ENCODE measurements around the gene SLAMF9.
A peak's percentile ranks its signal among the peaks of the same experiment; 100 is the strongest.

Gene SLAMF9

GRCh38 chr1:159944623-159945455 lies 9.2 kb downstream of the SLAMF9 start:
- Histone ChIP-seq H3K4me3 (ENCODE audit: low read depth in 1 of 2, low read length in 2 of 2) (peak overlapping the region; percentile 43 to 70), H3K9me3 (ENCODE audit: control insufficient read depth in 1 of 2, low read length in 2 of 2) (no peaks in the 10 kb centered on the region), H3K27me3 (ENCODE audit: low read depth, low read length) (peaks cover 5% of the 10 kb centered on the region), H3K27ac (ENCODE audit: low read length) (no peak overlapping the region), H3K36me3 (ENCODE audit: control insufficient read depth in 1 of 2, insufficient read depth in 2 of 2, low read length in 2 of 2) (no peaks in the 10 kb centered on the region), H3K4me1 (ENCODE audit: control insufficient read depth in 1 of 2, insufficient read depth in 2 of 2, low read length in 2 of 2) (peaks cover 0 to 14% of the 10 kb centered on the region in 2 donors)

GRCh38 chr1:159943908-159944622 lies 10.0 kb downstream of the SLAMF9 start:
- peaks cover 0 to 14% of the 10 kb centered on the region in 2 donors for H3K4me1 ChIP-seq (ENCODE audit: control insufficient read depth in 1 of 2, insufficient read depth in 2 of 2, low read length in 2 of 2)
- H3K27ac ChIP-seq (ENCODE audit: low read length) = no peak overlapping the region
- no peak overlapping the region for H3K4me3 ChIP-seq (ENCODE audit: low read depth in 1 of 2, low read length in 2 of 2)

DNA sequence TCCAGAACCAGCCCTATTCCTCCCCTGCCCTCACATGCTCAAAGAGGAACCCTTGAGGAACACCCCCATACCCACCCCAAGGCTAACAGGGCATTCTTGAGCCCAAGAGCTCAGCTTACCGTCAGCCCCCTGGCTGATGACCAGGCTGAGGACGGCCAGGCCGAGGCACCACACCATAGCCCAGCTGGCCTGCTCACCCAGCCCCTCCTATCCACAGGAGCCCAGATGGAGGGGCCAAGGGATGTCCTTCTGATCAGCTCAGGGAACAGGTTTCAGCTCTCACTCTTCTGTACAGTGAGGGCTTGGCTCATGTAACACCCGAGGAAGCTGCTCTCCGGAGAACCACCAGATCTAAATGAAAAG lies 10.8 kb downstream of the SLAMF9 start:
- Histone ChIP-seq H3K4me1 (ENCODE audit: control insufficient read depth in 1 of 2, insufficient read depth in 2 of 2, low read length in 2 of 2) (peaks cover 0 to 14% of the 10 kb centered on the region in 2 donors), H3K27ac (ENCODE audit: low read length) (no peak overlapping the region), H3K4me3 (ENCODE audit: low read depth in 1 of 2, low read length in 2 of 2) (no peak overlapping the region), H3K36me3 (ENCODE audit: control insufficient read depth in 1 of 2, insufficient read depth in 2 of 2, low read length in 2 of 2) (no peaks in the 10 kb centered on the region), H3K27me3 (ENCODE audit: low read depth, low read length) (peaks cover 5% of the 10 kb centered on the region), H3K9me3 (ENCODE audit: control insufficient read depth in 1 of 2, low read length in 2 of 2) (no peaks in the 10 kb centered on the region)

More at GRCh38 chr1:159943908-159944622, 10.0 kb downstream of the SLAMF9 start:
- Histone ChIP-seq H3K27me3 (ENCODE audit: low read depth, low read length) (peaks cover 5% of the 10 kb centered on the region), H3K9me3 (ENCODE audit: control insufficient read depth in 1 of 2, low read length in 2 of 2) (no peaks in the 10 kb centered on the region), H3K36me3 (ENCODE audit: control insufficient read depth in 1 of 2, insufficient read depth in 2 of 2, low read length in 2 of 2) (no peaks in the 10 kb centered on the region)

DNA sequence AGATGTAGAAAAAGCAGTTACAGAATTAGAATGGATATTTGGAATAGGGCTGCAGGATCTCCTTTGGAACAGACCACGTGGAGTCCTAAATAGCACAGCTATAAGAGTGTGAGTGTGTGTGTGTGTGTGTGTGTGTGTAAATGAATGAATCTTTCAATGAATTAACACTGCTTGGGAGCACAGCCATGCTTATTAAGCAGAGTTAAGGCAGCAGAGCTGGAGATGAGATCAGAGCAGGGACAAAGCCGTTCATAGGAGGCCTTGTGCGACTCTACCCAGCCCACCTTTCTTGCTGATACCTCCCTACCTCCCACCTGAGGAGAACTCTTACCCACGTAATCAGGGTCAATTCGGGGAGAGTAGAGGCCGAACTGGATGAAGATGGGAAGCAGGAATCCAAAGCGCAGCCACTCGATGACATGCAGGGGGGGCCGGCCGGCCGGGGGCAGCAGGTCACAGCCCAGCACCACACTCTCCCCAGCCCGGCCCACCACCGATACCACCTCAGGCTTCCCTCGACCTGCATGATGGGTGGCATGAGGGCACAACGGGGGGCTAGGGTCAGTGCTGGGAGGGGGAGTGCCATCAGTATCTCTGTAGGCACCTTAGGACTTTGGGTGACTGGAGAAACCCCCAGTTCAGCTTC lies 11.3 kb downstream of the SLAMF9 start:
- no peaks in the 10 kb centered on the region for H3K9me3 ChIP-seq (ENCODE audit: control insufficient read depth in 1 of 2, low read length in 2 of 2)

DNA sequence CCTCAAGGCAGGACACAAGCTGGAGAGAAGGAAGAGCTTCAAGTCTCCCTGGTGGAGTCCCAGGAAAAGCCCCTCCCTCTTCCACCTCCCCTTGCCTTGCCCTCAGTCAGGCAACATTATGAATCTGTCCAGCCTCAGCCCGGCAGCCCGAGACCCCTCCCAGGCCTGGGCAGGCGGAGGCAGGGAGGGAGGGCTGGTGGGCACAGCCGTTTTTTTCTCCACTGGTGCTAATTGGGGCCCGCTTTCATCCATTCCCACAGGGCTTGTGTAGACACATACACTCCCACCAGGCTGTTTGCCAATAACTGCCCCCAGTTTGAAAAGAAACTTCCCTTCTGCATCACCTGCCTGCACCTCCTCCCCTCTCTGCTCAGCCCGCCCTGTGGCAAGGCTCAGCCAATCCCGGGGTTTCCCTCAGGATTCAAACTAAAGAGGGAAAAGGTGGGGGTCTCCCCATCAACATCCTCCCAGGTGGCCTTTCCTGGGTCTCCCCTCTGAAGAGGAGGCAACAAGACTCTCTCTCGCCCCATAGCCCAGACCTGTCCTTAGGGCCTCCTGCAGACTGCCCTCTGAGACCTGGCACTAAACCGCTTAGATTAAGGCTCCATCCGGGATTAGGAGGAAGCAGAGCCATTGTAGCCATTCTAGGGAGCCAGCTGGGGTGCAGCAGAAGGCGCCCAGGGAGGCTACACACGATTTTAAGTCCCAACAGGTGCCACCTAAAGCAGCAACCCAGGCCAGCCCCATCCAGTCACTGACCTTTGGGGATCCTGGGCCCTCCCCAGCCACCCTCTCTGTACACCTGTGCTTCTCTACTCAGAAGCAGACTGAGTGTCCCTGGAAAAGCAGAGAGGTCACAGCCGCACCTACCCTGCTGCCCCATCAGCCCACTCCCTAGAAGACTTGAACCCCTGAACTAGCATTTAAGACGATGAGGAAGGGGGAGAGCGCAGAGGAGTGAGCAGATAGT lies 12.2 kb downstream of the SLAMF9 start:
- no peaks in the 10 kb centered on the region for H3K9me3 ChIP-seq (ENCODE audit: control insufficient read depth in 1 of 2, low read length in 2 of 2)
- no peak overlapping the region for H3K27ac ChIP-seq (ENCODE audit: low read length)
- H3K4me3 ChIP-seq (ENCODE audit: low read depth in 1 of 2, low read length in 2 of 2) = no peak overlapping the region
- H3K27me3 ChIP-seq (ENCODE audit: low read depth, low read length) = peaks cover 5% of the 10 kb centered on the region
- peaks cover 3 to 14% of the 10 kb centered on the region in 2 donors for H3K4me1 ChIP-seq (ENCODE audit: control insufficient read depth in 1 of 2, insufficient read depth in 2 of 2, low read length in 2 of 2)
- H3K36me3 ChIP-seq (ENCODE audit: control insufficient read depth in 1 of 2, insufficient read depth in 2 of 2, low read length in 2 of 2) = no peaks in the 10 kb centered on the region

More for the DNA sequence above, 11.3 kb downstream of the SLAMF9 start:
- Histone ChIP-seq H3K36me3 (ENCODE audit: control insufficient read depth in 1 of 2, insufficient read depth in 2 of 2, low read length in 2 of 2) (no peaks in the 10 kb centered on the region), H3K27me3 (ENCODE audit: low read depth, low read length) (peaks cover 5% of the 10 kb centered on the region), H3K27ac (ENCODE audit: low read length) (no peak overlapping the region), H3K4me1 (ENCODE audit: control insufficient read depth in 1 of 2, insufficient read depth in 2 of 2, low read length in 2 of 2) (peaks cover 0 to 14% of the 10 kb centered on the region in 2 donors), H3K4me3 (ENCODE audit: low read depth in 1 of 2, low read length in 2 of 2) (no peak overlapping the region)

DNA sequence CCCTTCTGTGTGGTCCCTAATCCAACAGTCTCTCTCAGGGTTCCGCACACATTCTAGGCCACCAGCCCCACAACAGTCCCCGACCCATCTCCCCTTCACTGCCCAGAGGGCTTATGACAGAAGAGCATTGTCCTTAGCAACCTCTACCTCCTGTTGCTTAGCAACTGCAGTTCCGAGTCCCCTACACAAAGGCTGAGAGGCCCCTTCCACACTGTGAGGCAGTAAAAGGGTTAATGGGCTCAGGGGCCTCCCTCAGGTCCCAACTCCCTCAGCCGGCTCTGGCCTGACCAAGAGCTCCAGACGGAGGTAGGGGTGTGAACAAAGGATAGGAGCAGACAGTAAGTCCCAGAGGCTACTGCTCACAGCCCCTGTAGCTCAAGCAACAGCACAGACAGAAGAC lies 12.9 kb downstream of the SLAMF9 start:
- Histone ChIP-seq H3K9me3 (ENCODE audit: control insufficient read depth in 1 of 2, low read length in 2 of 2) (no peaks in the 10 kb centered on the region), H3K4me1 (ENCODE audit: control insufficient read depth in 1 of 2, insufficient read depth in 2 of 2, low read length in 2 of 2) (peaks cover 3 to 19% of the 10 kb centered on the region in 2 donors), H3K36me3 (ENCODE audit: control insufficient read depth in 1 of 2, insufficient read depth in 2 of 2, low read length in 2 of 2) (no peaks in the 10 kb centered on the region), H3K4me3 (ENCODE audit: low read depth in 1 of 2, low read length in 2 of 2) (no peak overlapping the region), H3K27ac (ENCODE audit: low read length) (no peak overlapping the region), H3K27me3 (ENCODE audit: low read depth, low read length) (peaks cover 5% of the 10 kb centered on the region)

- Histone ChIP-seq H3K9me3 (ENCODE audit: control insufficient read depth in 1 of 2, low read length in 2 of 2) (no peaks in the 10 kb centered on the region), H3K4me3 (ENCODE audit: low read depth in 1 of 2, low read length in 2 of 2) (no peak overlapping the region), H3K36me3 (ENCODE audit: control insufficient read depth in 1 of 2, insufficient read depth in 2 of 2, low read length in 2 of 2) (no peaks in the 10 kb centered on the region), H3K27me3 (ENCODE audit: low read depth, low read length) (peaks cover 5% of the 10 kb centered on the region), H3K27ac (ENCODE audit: low read length) (no peak overlapping the region), H3K4me1 (ENCODE audit: control insufficient read depth in 1 of 2, insufficient read depth in 2 of 2, low read length in 2 of 2) (peaks cover 3 to 11% of the 10 kb centered on the region in 2 donors)
These were observed 13.9 kb downstream of the SLAMF9 start for GRCh38 chr1:159940006-159940620.

GRCh38 chr1:159939678-159940002 lies 14.4 kb downstream of the SLAMF9 start:
- no peaks in the 10 kb centered on the region for H3K9me3 ChIP-seq (ENCODE audit: control insufficient read depth in 1 of 2, low read length in 2 of 2)
- H3K4me1 ChIP-seq (ENCODE audit: control insufficient read depth in 1 of 2, insufficient read depth in 2 of 2, low read length in 2 of 2) = peaks cover 3 to 7% of the 10 kb centered on the region in 2 donors
- H3K36me3 ChIP-seq (ENCODE audit: control insufficient read depth in 1 of 2, insufficient read depth in 2 of 2, low read length in 2 of 2) = no peaks in the 10 kb centered on the region
- no peak overlapping the region for H3K27ac ChIP-seq (ENCODE audit: low read length)
- H3K27me3 ChIP-seq (ENCODE audit: low read depth, low read length) = peaks cover 5% of the 10 kb centered on the region
- H3K4me3 ChIP-seq (ENCODE audit: low read depth in 1 of 2, low read length in 2 of 2) = no peak overlapping the region

DNA sequence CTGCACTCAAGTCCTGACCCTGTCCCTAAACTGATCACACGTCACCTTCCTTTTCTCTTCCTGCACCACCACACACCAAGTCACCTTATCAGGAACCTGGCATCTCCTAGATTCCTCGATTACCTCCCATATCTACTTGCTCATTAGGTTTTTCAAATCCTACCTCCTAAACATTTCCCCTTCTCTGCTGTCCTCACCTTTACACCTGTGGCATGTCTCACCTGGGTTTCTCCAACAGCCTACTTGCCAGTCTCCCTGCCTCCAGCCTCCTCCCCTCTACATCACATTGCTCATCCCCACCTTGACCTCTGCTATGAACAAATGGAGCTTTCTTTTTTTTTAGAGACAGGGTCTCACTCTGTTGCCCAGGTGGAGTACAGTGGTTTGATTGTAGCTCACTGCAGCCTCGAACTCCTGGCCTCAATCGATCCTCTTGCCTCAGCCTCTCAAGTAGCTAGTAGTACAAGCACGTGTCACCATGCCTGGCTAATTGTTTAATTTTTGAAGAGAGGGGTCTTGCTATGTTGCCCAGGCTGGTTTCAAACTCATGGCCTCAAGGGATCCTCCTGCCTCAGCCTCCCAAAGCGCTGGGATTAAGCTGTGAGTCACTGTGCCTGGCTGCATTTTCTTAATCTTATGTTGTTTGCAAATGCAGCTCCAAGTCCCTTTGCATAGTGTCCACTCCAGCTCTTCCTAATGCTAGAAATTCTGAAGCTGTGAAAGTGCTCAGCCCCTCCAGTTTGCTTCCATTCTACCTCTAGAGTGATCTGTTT lies 14.9 kb downstream of the SLAMF9 start:
- Histone ChIP-seq H3K9me3 (ENCODE audit: control insufficient read depth in 1 of 2, low read length in 2 of 2) (no peaks in the 10 kb centered on the region), H3K4me3 (ENCODE audit: low read depth in 1 of 2, low read length in 2 of 2) (no peak overlapping the region), H3K27ac (ENCODE audit: low read length) (no peak overlapping the region)

More for the DNA sequence above, 14.9 kb downstream of the SLAMF9 start:
- Histone ChIP-seq H3K36me3 (ENCODE audit: control insufficient read depth in 1 of 2, insufficient read depth in 2 of 2, low read length in 2 of 2) (no peaks in the 10 kb centered on the region), H3K4me1 (ENCODE audit: control insufficient read depth in 1 of 2, insufficient read depth in 2 of 2, low read length in 2 of 2) (peaks cover 3 to 7% of the 10 kb centered on the region in 2 donors), H3K27me3 (ENCODE audit: low read depth, low read length) (peaks cover 3% of the 10 kb centered on the region)
